OCI-LY7 (cell line): Measurements from ENCODE around the gene SMCHD1. TPM values are rescaled to one million over a fixed set of nuclear protein-coding genes. Genes with fewer than 3 reads are reported as not detected.
"Not testable (repeated sequence)": the region's sequence is repeated elsewhere in the genome, so short reads cannot be mapped to it uniquely, and the experiment has no call there.

ENCODE experiments used
- BruUV-seq: library from RNA; stranded (reverse); fragments of 400-500 nt; replicated peaks from 2 replicates; lab custom pipeline; 2021; lab: Mats Ljungman, UMichigan
- CTCF ChIA-PET: fragments of 300-600 bp; sonication (Branson Sonifier 250); formaldehyde crosslinking; loops from one replicate; lab custom pipeline; 2022; ENCODE audit warnings: antibody characterized with exemption; ENCODE audit not compliant: unreplicated experiment; lab: Charles Lee
- POLR2A ChIA-PET: fragments of 300-600 bp; sonication (Branson Sonifier 250); formaldehyde crosslinking; loops from one replicate; lab custom pipeline; 2022; ENCODE audit warnings: antibody characterized with exemption; lab: Charles Lee
- DNase-seq: peaks from one replicate; pipeline ENCODE4 v3.0.0-alpha.2; 2015; ENCODE audit warnings: low spot score
- H2AFZ ChIP-seq: fragments of 200-600 bp; sonication (generic), shearing (Covaris generic); 2 replicates; pipeline ENCODE4 v1.6.1; 2014; ENCODE audit warnings: mild to moderate bottlenecking, antibody characterized with exemption, low read length, moderate library complexity
- H3K27ac ChIP-seq: fragments of 200-600 bp; sonication (generic); 2 replicates; pipeline ENCODE4 v1.5.1; 2014; ENCODE audit warnings: mixed run types, low read depth, mild to moderate bottlenecking, moderate library complexity, low read length, inconsistent platforms; ENCODE audit not compliant: poor library complexity, severe bottlenecking
- H3K36me3 ChIP-seq: fragments of 200-600 bp; sonication (generic); 2 replicates; pipeline ENCODE4 v1.6.1; 2014; ENCODE audit warnings: mild to moderate bottlenecking, antibody characterized with exemption, low read length, moderate library complexity, mixed read lengths; ENCODE audit not compliant: insufficient read depth
- H3K4me1 ChIP-seq: fragments of 200-600 bp; sonication (generic); 2 replicates; pipeline ENCODE4 v1.5.1; 2014; ENCODE audit warnings: mild to moderate bottlenecking, low read length; ENCODE audit not compliant: insufficient read depth, poor library complexity, severe bottlenecking
- H3K4me2 ChIP-seq: fragments of 200-600 bp; sonication (generic); 2 replicates; pipeline ENCODE4 v1.6.1; 2014; ENCODE audit warnings: mild to moderate bottlenecking, low read length
- H3K4me3 ChIP-seq: fragments of 200-600 bp; sonication (generic); 2 replicates; pipeline ENCODE4 v1.5.1; 2014; ENCODE audit warnings: mild to moderate bottlenecking, low read depth, low read length; ENCODE audit not compliant: poor library complexity, severe bottlenecking
- H3K79me2 ChIP-seq: fragments of 200-600 bp; sonication (generic); 2 replicates; pipeline ENCODE4 v1.6.1; 2016; ENCODE audit warnings: low read depth, mild to moderate bottlenecking, low read length, moderate library complexity, mixed read lengths; ENCODE audit not compliant: insufficient read depth
- H3K9me2 ChIP-seq: fragments of 200-600 bp; sonication (generic); 2 replicates; pipeline ENCODE4 v1.6.1; 2016; ENCODE audit warnings: mild to moderate bottlenecking, low read length, mixed read lengths; ENCODE audit not compliant: insufficient read depth
- H3K9me3 ChIP-seq: fragments of 200-600 bp; sonication (generic); 2 replicates; pipeline ENCODE4 v1.6.1; 2014; ENCODE audit warnings: mild to moderate bottlenecking, mixed run types, low read length, mixed read lengths
- H4K20me1 ChIP-seq: fragments of 200-600 bp; sonication (generic); 2 replicates; pipeline ENCODE4 v1.6.1; 2014; ENCODE audit warnings: mild to moderate bottlenecking, antibody characterized with exemption, low read length, moderate library complexity, mixed read lengths; ENCODE audit not compliant: insufficient read depth
- EZH2phosphoT487 ChIP-seq: fragments of 200-600 bp; sonication (generic); IDR thresholded peaks from 2 replicates; pipeline ENCODE4 v1.6.1; 2018; ENCODE audit warnings: low read depth, borderline replicate concordance, mild to moderate bottlenecking, mixed run types, antibody characterized with exemption, low read length, moderate library complexity, mixed read lengths
- intact Hi-C: fragments of 100-400 bp; cut with micrococcal nuclease; formaldehyde crosslinking; loops from one replicate; pipeline ENCODE4 v1.10.0; 2022; ENCODE audit not compliant: unreplicated experiment
- total RNA-seq, 2 experiments: library from RNA; depleted of rRNA in 1 of 2; stranded (reverse); fragments of >200 nt in 1 of 2; shearing (Covaris generic) in 1 of 2; gene quantifications; 2 replicates each; pipeline ENCODE4 v1.2.3, GENCODE V29; 2014 to 2022
- TF ChIP-seq, protein P1 (sequence below): fragments of 200-600 bp; sonication (generic); conservative IDR thresholded peaks from 2 replicates; pipeline ENCODE4 v1.5.1; 2014; ENCODE audit warnings: mild to moderate bottlenecking, antibody characterized with exemption, low read length, moderate library complexity, mixed read lengths

Gene SMCHD1
- total RNA-seq, 2 experiments from 2014 or later = 114 to 140 TPM

DNA sequence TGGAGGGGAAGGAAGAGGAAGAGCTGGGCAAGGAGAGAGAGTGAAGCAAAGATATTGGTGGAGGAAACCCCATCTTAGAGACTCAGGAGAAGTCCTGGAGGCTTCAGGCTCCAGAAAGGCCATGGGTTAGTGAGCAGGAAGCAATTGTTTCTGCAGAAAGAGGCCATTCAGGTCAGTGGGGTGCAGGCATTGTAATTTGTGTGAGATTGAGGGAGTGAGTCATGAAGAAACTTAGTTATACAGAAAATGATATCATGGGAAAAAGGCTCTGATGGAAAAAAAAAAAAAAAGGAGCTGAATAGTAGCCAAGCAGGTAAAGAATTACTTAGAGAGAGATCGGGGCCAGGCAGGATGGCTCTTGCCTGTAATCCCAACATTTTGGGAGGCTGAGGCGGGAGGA is 195.3 kb downstream of the SMCHD1 start:
- no TSS peak for BruUV-seq

DNA sequence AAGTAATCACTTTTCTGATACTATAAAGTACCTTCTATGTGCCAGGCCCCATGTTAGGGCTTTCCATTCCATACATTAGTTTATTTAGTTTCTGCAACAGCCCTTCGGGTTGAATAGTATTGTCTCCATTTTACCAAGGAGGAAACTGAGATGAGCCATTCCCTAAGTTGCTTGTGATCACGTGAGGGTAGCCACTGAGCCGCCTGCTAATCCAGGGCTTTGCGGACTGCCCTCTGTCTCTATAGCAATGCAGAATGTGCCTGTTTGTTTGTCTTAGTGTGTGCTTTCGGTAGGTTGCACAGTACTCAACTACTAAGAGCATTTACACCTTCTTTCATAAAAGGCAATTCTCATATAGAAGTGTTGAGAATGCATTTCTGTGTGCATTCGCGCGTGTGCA is 196.2 kb downstream of the SMCHD1 start:
- intact Hi-C loops = no loop called here
- Histone ChIP-seq H2AFZ (no peak overlapping the region), H3K79me2 (no peaks in the 10 kb centered on the region), H3K9me2 (no peaks in the 10 kb centered on the region), H3K4me3 (no peak overlapping the region), H3K9me3 (no peaks in the 10 kb centered on the region), H3K4me1 (no peaks in the 10 kb centered on the region), H3K27ac (no peak overlapping the region), H4K20me1 (no peaks in the 10 kb centered on the region), H3K36me3 (no peaks in the 10 kb centered on the region), H3K4me2 (no peak overlapping the region)
- ChIA-PET CTCF (no interaction called here), POLR2A (no interaction called here)
- DNase-seq = no peak
- TF ChIP-seq, protein P1, sequence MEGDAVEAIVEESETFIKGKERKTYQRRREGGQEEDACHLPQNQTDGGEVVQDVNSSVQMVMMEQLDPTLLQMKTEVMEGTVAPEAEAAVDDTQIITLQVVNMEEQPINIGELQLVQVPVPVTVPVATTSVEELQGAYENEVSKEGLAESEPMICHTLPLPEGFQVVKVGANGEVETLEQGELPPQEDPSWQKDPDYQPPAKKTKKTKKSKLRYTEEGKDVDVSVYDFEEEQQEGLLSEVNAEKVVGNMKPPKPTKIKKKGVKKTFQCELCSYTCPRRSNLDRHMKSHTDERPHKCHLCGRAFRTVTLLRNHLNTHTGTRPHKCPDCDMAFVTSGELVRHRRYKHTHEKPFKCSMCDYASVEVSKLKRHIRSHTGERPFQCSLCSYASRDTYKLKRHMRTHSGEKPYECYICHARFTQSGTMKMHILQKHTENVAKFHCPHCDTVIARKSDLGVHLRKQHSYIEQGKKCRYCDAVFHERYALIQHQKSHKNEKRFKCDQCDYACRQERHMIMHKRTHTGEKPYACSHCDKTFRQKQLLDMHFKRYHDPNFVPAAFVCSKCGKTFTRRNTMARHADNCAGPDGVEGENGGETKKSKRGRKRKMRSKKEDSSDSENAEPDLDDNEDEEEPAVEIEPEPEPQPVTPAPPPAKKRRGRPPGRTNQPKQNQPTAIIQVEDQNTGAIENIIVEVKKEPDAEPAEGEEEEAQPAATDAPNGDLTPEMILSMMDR = no peak
- TF ChIP-seq EZH2phosphoT487 = no peak
- no TSS peak for BruUV-seq

More for the DNA sequence above, 195.3 kb downstream of the SMCHD1 start:
- Histone ChIP-seq H3K9me3 (no peaks in the 10 kb centered on the region), H3K4me1 (no peaks in the 10 kb centered on the region), H3K79me2 (no peaks in the 10 kb centered on the region), H3K4me2 (no peak overlapping the region), H3K4me3 (no peak overlapping the region), H3K27ac (no peak overlapping the region), H3K36me3 (no peaks in the 10 kb centered on the region), H2AFZ (no peak overlapping the region), H4K20me1 (no peaks in the 10 kb centered on the region), H3K9me2 (no peaks in the 10 kb centered on the region)
- ChIA-PET CTCF (no interaction called here), POLR2A (no interaction called here)
- DNase-seq = no peak
- intact Hi-C loops = no loop called here
- no peak for TF ChIP-seq EZH2phosphoT487
- TF ChIP-seq, protein P1 = no peak

DNA sequence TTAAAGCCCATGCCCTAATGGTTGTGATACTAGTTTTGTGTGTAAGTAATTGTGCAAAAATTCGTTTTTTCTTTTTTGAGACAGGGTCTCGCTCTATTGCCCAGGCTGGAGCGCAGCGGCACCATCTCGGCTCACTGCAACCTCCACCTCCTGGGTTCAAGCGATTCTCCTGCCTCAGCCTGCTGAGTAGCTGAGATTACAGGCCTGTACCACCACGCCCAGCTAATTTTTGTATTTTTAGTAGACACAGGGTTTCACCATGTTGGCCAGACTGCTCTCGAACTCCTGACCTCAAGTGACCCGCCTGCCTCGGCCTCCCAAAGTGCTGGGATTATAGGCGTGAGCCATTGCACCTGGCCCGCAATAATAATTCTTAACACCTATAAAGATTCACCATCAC is 196.9 kb downstream of the SMCHD1 start:
- H3K9me2 ChIP-seq, H2AFZ ChIP-seq, H3K4me1 ChIP-seq, BruUV-seq, H3K9me3 ChIP-seq, H3K27ac ChIP-seq, H3K4me2 ChIP-seq, H3K4me3 ChIP-seq, H4K20me1 ChIP-seq, H3K79me2 ChIP-seq, H3K36me3 ChIP-seq, CTCF ChIA-PET, intact Hi-C loops, POLR2A ChIA-PET, DNase-seq: not testable (repeated sequence)
